Stimulated activated CD8-positive, alpha-beta memory T cell treated with anti-CD3 and anti-CD28 coated beads, Interleukin-7, amount 100 ng/mL, for 48 hours (primary cell): ENCODE results near the gene FRMD6.
"Not testable (repeated sequence)": the region's sequence is repeated elsewhere in the genome, so short reads cannot be mapped to it uniquely, and the experiment has no call there.

ENCODE experiments used
- DNase-seq, 2 donors: peaks; one replicate each; pipeline ENCODE4 v3.0.0-alpha.2; 2020; ENCODE audit warnings: low read depth in 1 of 2; ENCODE audit errors: extremely low read depth in 1 of 2

The FRMD6 gene

GRCh38 chr14:51717766-51718165 lies 66.1 kb downstream of the FRMD6 start:
- DNase-seq: no peak

GRCh38 chr14:51719955-51720354 lies 68.2 kb downstream of the FRMD6 start:
- no peak for DNase-seq

DNA sequence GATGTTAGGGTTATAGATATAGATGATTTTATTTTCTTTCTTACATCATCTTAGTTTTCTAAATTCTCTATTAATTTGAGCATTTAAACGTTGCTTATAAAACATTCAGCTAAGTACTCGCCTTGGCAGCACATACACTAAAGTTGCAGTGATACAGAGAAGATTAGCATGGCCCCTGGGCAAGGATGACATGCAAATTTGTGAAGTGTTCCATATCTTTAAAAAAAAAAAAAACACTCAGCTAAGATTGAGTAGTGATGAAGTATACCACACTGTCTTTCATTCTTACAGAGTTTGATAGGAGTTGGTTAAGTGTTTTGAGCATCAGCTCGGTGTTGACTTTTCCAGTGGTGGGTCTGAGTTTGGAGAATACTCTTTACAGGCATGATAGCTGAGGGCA lies 72.3 kb downstream of the FRMD6 start:
- DNase-seq: no peak

GRCh38 chr14:51724650-51725049 lies 72.9 kb downstream of the FRMD6 start:
- no peak for DNase-seq

DNA sequence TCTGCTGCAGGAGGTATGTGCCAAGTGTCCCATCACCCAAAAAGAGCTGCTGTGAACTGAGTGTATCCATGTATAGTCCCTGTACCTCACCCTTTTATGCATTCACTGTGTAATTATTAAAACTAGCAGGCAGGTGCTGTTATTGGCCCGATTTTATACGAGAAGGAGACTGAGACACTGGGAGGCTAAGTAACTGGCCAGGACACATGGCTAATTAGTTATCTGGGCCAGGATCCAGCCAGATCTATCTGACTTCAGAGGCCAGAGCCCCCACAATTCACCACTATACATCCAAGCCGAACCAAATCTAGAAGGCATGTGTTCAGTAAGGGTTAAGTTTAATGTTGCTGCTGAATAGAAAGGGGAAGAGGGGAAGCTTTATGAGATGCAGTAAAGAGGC lies 73.4 kb downstream of the FRMD6 start:
- no peak for DNase-seq

DNA sequence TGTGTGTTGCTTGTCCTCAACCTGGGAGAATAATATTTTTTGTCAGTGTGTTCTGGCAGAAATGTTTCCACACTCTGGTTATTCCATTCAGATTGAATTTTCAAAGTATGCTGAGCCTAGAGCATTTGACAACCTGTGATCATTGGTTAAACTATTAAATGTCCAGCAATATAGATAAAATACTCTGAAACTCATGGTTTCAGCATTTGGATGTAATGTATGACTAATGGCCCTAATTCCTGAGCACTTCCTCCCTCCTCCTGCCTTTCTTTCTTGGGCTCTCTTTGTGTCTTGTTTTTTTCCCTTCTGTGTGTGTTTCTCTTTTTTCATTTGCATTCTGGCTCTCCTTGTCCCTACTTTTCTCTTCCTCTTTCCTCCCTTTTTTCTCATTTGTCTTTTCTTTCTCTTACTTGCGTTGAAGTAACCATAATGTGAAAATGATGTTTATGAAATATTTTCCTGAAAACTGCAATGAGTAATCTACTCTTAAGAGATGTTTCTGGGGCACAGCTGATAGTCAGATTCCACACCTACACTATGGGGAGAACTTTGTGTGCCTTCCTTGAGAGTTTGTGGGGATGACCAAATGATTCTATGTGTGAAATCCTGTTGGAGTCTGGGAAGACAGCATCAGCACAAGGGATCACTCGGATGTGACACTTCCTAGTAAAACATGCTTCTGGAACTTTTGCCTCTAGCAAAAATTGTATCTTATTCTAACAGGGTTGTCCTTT lies 74.6 kb downstream of the FRMD6 start:
- DNase-seq: no peak

GRCh38 chr14:51727526-51727925 lies 75.8 kb downstream of the FRMD6 start:
- no peak for DNase-seq

- DNase-seq: no peak
Observed at GRCh38 chr14:51730098-51730497, 78.4 kb downstream of the FRMD6 start.

DNA sequence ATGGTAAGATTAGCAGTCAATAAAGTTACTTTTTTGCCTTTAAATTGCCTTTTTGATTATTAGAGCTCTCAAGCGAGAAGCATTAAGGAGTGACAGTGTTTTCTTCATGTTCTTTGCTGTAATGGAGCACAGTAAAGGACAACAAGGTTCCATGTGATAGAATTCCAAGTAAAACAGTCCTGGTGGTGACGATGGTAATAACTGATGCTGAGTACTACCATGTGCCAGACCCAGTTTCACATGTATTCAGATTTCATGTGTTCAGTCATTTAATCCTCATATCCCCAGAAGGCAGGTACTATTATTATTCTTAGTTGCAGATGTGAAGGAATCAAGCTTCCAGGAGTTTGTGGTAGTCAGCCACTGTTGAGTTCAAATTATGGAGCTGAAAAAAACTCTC lies 79.0 kb downstream of the FRMD6 start:
- DNase-seq: no peak

DNA sequence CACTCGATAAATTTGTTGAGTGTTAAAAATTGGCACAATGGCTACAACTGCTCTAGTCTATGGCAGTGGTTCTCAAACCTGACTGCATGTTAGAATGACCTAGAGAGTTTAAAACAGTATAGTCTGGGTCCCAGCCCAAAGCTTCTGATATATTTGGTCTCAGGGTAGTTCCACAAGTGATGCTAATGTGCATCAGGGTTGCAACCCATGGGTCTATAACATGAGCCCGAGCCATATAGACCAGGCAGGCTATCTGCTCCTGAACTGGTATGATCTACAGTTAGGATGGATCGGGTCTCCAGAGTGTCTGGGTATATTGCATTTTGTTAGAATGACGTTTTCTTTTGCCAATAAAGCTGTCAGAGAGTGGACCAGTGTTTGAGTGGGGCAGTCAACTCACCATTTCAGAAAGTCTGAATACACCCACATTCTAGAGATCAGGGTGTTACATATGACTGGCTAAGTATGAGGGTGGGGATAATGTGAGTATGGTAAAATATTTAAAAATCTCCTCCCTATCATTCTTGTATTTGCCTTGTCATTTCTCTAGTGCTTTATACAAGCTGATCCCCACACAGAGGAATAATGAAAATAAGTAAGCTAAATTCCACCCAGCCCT lies 80.9 kb downstream of the FRMD6 start:
- no peak for DNase-seq

GRCh38 chr14:51733147-51733546 lies 81.4 kb downstream of the FRMD6 start:
- DNase-seq: no peak

- no peak for DNase-seq
Observed at GRCh38 chr14:51735851-51736250, 84.1 kb downstream of the FRMD6 start.

GRCh38 chr14:51738754-51739153 lies 87.0 kb downstream of the FRMD6 start:
- no peak for DNase-seq

DNA sequence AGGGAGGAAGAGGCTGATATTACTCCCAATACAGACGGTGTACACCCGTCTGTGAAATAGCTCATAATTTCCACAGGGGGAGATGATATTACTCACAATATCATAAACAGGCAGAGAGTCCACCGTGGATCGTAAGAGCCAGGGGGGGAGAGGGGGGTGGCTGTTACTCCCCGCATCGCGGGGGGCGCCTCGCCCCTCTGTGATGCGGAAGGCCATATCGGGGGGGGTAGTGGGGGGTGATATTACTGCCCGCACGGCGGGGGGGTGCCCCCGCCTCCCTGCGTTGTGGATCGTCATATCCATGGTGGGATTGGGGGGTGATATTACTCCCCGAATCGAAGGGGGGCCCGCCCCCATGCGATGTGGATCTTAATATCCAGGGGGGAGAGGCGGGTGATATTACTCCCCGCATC lies 91.9 kb downstream of the FRMD6 start:
- DNase-seq: no peak

DNA sequence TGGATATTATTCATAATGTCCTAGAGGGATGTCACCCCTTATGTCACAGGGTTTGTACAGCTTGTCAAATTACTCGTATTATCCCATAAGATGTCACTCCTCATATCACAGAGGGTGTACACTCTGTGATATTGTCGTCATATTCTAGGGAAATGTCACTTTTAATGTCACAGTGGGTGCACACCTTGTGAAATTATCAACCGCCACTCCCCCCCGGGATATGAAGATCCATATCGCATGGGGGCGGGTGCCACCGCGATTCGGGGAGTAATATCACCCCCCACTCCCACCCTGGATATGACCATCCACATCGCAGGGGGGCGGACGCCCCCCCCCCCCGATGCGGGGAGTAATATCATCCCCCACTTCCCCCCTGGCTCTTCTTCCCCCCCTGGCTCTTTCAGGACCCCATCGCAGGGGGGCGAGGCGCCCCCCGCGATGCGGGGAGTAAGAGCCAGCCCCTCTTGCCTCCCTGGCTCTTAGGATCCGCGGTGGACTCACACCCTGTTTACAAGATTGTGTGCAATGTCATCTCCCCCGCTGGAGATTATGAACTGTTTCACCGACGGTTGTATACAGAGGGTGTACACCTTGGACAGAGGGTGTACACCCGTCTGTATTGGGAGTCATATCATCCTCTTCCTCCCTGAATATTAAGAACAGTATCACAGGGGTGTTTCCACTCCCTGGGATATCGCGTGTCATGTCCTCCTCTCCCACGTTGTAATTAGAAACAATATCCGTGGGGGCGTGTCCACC lies 92.8 kb downstream of the FRMD6 start:
- DNase-seq: no peak

- DNase-seq: not testable (repeated sequence)
Observed at GRCh38 chr14:51746823-51747222, 95.1 kb downstream of the FRMD6 start.

DNA sequence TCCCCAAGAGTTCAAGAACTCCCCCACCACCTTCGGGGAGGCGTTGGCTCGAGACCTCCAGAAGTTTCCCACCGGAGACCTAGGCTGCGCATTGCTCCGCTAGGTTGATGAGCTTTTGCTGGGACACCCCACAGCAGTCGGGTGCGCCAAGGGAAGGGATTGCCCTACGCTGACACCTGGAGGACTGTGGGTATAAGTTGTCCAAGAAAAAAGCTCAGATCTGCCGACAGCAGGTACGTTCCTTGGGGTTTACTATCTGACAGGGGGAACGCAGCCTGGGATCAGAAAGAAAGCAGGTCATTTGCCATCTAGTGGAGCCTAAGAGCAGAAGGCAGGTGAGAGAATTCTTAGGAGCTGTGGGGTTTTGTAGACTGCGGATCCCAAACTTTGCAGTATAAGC lies 98.8 kb downstream of the FRMD6 start:
- DNase-seq: no peak

DNA sequence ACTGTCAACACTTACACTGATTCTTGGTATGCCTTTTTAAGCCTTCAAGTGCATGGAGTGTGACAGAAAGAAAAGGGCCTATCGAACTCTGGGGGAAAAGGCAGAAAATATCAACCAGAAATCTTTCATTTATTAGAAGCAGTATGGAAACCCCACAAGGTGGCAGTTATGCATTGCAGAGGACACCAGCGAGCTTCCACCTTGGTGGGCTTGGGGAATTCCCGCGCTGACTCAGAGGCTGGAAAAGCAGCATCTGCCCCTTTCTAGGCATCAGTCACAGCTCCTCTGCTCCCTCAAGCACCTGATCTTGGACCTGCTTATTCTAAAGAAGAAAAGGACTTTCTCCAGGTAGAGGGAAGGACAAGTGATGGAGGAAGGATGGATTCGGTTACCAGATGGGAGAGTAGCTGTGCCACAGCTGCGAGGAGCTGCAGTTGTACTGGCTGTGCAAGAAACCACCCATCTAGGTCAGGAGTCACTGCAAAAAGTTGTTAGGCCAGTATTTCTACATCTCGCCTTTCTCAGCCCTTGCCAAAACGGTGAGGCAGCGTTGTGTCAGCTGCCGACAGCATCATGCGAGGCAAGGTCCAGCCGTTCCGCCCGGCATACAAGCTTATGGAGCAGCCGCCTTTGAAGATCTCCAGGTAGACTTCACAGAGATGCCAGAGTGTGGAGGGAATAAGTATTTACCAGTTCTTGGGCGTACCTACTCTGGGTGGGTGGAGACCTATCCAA lies 100.1 kb downstream of the FRMD6 start:
- DNase-seq: not testable (repeated sequence)

DNA sequence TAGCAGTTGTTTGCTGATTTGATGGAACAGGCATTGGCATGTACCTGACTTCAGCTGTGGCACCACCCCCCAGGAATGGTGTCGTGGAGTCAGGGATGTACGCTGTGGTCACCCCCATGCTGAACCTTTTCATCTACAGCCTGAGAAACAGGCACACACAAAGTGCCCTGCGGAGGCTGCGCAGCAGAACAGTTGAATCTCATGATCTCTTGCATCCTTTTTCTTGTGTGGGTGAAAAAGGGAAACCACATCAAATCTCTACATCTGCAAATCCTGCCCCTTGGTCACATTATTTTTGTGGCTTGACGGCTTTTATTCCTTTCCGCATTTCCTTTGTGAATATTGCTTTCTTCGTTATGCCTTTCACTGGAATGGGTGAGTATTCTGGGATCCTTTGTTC lies 106.0 kb downstream of the FRMD6 start:
- not testable (repeated sequence) for DNase-seq

DNA sequence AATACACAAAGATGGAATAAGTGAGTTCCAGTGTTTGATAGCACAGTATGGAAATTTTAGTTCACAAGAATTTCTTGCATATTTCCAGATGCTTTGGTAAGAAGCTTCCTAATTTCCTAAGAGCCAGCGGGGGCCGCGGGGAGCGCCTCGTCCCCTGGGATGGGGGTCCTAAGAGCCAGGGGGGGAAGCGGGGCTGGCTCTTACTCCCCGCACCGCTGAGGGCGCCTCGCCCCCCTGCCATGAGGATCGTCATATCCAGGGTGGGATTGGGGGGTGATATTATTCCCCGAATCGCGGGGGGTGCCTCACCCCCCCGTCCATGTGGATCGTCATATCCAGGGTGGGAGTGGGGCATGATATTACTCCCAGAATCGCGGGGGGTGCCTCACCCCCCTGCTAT lies 108.2 kb downstream of the FRMD6 start:
- DNase-seq: no peak

GRCh38 chr14:51765726-51766125 lies 114.0 kb downstream of the FRMD6 start:
- not testable (repeated sequence) for DNase-seq
